T-helper 1 cell (primary cell): Measurements from ENCODE around the gene HECW1.
"Not testable (repeated sequence)": the region's sequence is repeated elsewhere in the genome, so short reads cannot be mapped to it uniquely, and the experiment has no call there.

Source experiments
- DNase-seq, 5 donors: peaks; one replicate each; pipeline ENCODE4 v3.0.0-alpha.2; 2012 to 2020

HECW1 gene

GRCh38 chr7:43588477-43589132 lies 476.2 kb downstream of the HECW1 start:
- DNase-seq: no peak

GRCh38 chr7:43589133-43589478 lies 476.7 kb downstream of the HECW1 start:
- DNase-seq: no peak

GRCh38 chr7:43589728-43590127 lies 477.3 kb downstream of the HECW1 start:
- DNase-seq: no peak

- peak in 1 of 5 donors; percentile 84 for DNase-seq
Measured at GRCh38 chr7:43590862-43591557, 478.6 kb downstream of the HECW1 start.

- no peak for DNase-seq
Measured at GRCh38 chr7:43591558-43592180, 479.2 kb downstream of the HECW1 start.

- no peak for DNase-seq
Measured at GRCh38 chr7:43592326-43592725, 479.9 kb downstream of the HECW1 start.

- DNase-seq: no peak
Measured at GRCh38 chr7:43593010-43593409, 480.6 kb downstream of the HECW1 start.

GRCh38 chr7:43594020-43594419 lies 481.6 kb downstream of the HECW1 start:
- no peak for DNase-seq

- DNase-seq: not testable (repeated sequence)
Measured at GRCh38 chr7:43596426-43596825, 484.0 kb downstream of the HECW1 start.

- DNase-seq: no peak
Measured at GRCh38 chr7:43600056-43600455, 487.6 kb downstream of the HECW1 start.

- DNase-seq: no peak
Measured at GRCh38 chr7:43602256-43602655, 489.8 kb downstream of the HECW1 start.

GRCh38 chr7:43604251-43604650 lies 491.8 kb downstream of the HECW1 start:
- DNase-seq: no peak

GRCh38 chr7:43609097-43609496 lies 496.6 kb downstream of the HECW1 start:
- DNase-seq: no peak

GRCh38 chr7:43612128-43612527 lies 499.7 kb downstream of the HECW1 start:
- DNase-seq: no peak

- peak in 1 of 5 donors; percentile 58 for DNase-seq
Measured at GRCh38 chr7:43612599-43613589, 500.4 kb downstream of the HECW1 start.
